AG10803 (cell line): Measurements from ENCODE around the gene SAP25.

Experiments
- DNase-seq: peaks from one replicate; pipeline ENCODE4 v3.0.0; 2010; ENCODE audit warnings: low read depth
- H3K4me3 ChIP-seq: 2 replicates; pipeline ENCODE4 v1.5.1; 2011; ENCODE audit warnings: mild to moderate bottlenecking, low read length, control low read depth
- CTCF ChIP-seq: conservative IDR thresholded peaks from 2 replicates; pipeline ENCODE4 v1.5.1; 2011; ENCODE audit warnings: mild to moderate bottlenecking, low read length, control low read depth, inconsistent platforms

Gene SAP25

GRCh38 chr7:100604028-100604975, 30.6 kb upstream of the SAP25 start:
- DNase-seq = peak; percentile 53
- H3K4me3 ChIP-seq = peak overlapping the region; percentile 97
- TF ChIP-seq CTCF = peak; percentile 27

GRCh38 chr7:100603726-100604027, 30.0 kb upstream of the SAP25 start:
- H3K4me3 ChIP-seq = peak overlapping the region; percentile 97
- no peak for DNase-seq
- no peak for TF ChIP-seq CTCF

GRCh38 chr7:100602889-100603725, 29.4 kb upstream of the SAP25 start:
- peak; percentile 89 for DNase-seq
- no peak for TF ChIP-seq CTCF
- H3K4me3 ChIP-seq = peak overlapping the region; percentile 97

- DNase-seq = no peak
- no peak for TF ChIP-seq CTCF
Observed at GRCh38 chr7:100600730-100601038, 27.0 kb upstream of the SAP25 start.

GRCh38 chr7:100599911-100600729, 26.4 kb upstream of the SAP25 start:
- H3K4me3 ChIP-seq = no peak overlapping the region
- DNase-seq = no peak

More at GRCh38 chr7:100600730-100601038, 27.0 kb upstream of the SAP25 start:
- no peak overlapping the region for H3K4me3 ChIP-seq

GRCh38 chr7:100598425-100598824, 24.7 kb upstream of the SAP25 start:
- TF ChIP-seq CTCF = no peak
- H3K4me3 ChIP-seq = no peak overlapping the region
- DNase-seq = no peak

More at GRCh38 chr7:100599911-100600729, 26.4 kb upstream of the SAP25 start:
- no peak for TF ChIP-seq CTCF
